GM19438 (cell line): ENCODE results near the gene DCST2.

Experiments
- ATAC-seq: cut with Tn5 transposase; IDR thresholded peaks from one replicate; pipeline ENCODE4 v1.9.1; 2021; ENCODE audit warnings: low read depth; ENCODE audit not compliant: unreplicated experiment

DCST2 gene

DNA sequence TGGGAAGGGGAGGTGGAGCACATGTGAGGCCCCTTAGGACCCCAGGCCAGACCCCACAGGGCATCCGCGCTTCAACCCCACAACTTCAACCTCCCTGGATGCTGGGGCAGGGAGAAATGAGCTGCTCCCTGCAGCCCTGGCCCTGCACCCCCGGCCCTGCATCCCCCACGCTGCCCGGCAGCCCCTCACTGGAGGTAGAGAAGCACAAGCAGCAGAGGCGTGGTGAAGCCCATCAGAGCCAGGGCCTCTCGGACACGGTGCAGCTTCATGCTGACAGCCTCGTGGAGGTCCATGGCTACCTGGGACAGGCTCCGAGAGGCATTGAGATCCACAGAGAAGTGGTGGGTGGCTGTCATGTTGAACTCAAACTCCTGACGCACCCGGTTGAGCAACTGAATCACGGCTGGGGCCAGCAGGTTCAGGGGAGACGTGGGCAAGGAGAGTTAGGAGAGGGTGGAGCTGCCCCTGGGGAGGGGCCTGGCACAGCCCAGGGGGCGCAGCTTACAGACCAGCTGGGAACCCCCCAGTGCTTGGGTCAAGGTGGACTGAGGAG, 3.3 kb downstream of the DCST2 start:
- ATAC-seq = no peak

DNA sequence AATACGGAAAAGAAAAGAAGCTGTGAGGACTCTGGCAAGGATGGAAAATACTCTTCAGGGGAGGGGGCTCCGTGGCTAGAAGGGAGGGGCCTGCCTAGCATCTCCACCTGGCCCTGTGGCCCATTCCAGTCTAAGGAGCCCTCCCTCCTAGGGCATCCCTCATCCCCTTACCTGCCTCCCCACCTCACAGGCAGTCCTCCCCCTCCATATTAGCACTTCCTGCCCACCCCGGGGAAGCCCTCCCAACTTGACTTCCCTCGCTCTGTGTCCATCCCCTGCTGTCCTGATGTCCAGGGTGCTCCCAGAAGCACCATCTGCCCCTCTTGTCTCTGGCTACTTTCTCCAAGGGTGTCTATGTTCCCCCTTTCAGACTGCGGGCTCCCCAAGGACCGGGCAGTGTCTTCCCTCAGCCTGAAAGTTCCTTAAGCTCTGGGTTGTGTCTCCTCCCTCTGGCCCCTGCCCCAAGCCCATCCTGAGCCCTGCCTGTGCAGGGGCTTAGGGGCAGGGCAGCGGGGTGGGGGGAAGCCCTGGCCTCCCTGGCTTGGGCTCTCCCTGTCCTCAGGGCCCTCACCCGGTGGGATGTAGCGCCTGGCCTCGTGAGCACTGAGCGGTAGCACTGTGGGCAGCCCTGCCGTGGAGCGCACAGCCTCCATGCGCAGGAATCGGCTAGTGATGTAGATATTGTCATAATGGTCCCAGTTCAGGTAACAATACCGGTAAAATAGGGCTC, 3.9 kb downstream of the DCST2 start:
- no peak for ATAC-seq

DNA sequence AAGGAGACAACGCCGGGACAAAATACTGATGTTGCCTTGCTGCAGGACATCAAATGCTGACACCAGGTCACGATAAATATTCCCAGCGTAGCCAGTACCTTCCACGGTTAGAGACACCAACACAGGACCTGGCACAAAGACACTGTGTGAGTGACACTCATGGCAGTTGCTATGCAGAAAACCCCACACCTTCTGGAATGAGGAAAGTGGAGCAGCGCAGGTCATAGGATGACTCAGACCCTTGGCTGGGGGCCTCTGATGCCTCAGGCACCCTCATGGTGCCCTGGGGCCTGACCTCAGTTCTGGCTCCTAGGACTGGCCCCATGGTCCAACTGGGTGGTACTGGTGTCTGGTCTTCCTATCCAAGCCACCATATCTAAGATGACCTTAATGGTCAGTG, 7.0 kb downstream of the DCST2 start:
- no peak for ATAC-seq

DNA sequence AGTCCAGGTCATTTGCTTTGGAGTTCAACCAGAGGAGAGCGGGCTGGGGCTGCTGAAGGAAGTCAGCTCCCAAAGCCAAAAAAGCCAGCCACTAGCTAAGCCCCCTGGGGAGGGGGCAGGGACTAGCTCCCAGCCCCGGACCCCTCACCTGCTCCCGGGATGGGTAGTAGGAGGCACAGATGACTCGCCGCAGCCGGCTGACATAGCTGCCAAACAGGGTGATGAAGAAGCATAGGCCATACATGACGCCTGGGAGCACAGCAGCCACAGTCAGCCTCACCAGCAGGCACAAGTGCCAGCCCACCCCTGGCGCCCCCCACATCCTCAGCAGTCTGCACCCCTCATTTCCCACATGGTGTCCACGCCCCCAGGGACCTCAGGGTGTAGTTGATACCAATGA, 7.4 kb downstream of the DCST2 start:
- ATAC-seq = no peak

DNA sequence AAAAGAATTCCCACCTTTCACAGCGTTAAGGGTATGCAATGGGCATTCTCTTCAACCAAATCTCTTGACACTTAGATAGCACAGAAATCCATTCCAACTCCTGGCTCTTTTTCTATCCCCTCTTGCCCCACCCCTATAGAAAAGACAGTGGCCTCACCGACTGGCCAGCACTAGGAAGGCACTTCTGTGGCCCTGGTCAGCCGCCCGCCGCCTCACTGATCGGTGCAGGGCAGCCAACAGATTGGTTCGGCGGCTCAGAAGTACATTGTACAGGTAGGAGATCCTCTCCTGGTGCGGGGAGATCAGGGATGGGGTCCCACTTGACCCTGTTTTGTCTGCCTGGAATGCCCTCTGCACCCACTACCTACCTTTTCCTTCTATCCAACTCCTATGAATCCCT, 9.3 kb downstream of the DCST2 start:
- no peak for ATAC-seq

DNA sequence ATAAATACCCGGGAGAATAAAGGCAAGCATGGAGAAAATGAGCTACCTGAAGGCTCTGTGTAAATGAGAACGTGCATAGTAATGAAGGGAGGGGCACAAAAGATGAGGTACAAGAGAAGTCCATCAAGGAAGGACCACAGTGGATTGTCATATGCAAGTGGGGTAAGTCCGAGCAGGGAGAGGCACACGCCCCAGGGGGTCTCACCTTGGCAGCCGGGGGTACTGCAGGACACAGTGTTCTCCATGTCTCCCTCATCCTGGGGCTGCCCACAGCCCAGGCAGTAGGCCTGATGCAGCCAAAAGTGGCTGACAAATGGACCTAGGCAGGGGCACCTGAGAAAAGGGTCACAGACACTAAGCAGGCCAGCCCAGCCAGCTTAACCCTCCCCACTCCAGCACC, 10.0 kb downstream of the DCST2 start:
- no peak for ATAC-seq

DNA sequence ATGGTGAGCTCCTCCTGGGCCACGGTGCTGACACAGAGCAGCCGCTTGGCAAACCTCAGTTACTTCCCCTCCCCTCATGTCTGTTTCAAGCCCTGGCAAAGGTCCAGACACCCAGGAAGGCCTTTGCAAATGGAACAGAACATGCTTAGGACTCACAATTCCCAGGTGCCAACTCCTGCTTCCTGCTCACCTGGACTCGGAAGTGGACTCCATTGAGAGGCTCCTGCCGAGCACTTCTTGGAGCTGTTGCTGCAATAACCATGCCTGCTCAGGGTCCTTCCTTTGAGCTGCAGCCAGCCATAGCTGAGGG, 10.7 kb downstream of the DCST2 start:
- ATAC-seq = no peak

DNA sequence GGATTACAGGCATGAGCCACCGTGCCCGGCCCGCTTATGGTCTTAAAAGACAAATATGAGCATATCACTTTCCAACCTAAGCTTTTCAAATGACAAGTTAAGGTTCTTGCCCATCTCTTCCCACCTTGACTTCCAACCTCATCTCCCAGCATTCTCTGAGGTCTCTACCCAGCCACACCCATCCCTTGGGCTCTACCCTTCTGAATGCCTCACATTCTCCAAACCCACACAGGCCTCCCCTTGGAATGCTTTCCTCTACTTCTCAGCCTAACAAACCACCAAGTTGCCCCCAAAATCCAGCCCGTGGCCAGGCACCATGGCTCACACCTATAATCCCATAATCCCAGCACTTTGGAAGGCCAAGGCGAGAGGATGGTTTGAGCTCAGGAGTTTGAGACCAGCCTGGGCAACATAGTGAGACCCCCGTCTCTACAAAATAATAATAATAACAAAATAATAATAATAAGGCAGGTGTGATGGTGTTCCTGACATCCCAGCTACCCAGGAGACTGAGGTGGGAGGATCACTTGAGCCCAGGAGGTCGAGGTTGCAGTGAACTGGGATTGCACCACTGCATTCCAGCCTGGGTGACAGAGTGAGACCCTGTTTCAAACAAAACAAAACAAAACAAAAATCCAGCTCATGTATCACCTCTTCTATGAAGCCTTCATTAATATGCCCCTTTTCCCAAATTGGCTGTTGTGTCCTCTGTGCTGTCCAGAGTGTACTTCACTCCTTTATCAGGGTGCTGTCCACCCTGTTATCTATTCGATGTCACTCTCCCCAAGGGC, 11.2 kb downstream of the DCST2 start:
- ATAC-seq = no peak

DNA sequence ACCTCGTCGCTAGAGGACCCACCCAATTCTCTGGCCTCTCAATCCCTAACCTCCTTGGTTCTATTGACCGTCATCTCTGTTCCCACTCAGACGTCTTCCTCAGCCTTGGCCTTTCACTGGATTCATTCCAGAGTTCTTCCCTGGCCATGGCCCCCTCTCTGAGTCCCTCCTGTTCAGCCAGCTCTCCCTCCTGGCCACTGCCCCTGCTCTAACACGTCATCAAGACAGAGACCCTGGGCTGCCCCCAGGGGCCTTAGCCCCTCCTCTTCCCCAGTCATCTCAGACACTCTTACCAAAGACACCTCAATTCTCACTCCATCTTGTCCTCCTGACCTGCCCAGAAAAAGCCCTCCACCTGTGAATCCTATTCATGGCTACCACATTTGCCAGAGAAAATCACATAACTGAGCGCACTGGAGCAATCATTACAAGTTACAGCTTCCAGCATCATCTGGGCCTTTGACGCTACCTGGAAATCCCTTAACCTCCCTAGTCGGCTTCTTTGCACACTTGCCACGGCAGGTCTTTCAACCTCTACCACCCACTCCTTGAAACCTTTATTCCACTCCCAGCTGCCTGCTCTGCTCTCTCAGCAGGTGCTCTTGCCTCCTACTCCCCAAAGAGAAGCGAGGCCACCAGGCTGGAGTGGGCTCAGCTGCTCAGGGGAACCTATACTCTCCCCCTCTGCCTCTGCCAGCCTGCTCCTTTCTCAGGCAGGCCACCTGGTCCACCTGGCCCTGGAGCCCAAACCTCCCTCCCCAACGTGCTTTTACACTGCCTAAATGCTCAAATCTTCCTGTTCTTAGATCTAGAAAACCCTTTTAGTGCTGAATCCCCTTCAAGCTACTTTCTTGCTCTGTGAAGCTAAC, 14.0 kb downstream of the DCST2 start:
- ATAC-seq = no peak

DNA sequence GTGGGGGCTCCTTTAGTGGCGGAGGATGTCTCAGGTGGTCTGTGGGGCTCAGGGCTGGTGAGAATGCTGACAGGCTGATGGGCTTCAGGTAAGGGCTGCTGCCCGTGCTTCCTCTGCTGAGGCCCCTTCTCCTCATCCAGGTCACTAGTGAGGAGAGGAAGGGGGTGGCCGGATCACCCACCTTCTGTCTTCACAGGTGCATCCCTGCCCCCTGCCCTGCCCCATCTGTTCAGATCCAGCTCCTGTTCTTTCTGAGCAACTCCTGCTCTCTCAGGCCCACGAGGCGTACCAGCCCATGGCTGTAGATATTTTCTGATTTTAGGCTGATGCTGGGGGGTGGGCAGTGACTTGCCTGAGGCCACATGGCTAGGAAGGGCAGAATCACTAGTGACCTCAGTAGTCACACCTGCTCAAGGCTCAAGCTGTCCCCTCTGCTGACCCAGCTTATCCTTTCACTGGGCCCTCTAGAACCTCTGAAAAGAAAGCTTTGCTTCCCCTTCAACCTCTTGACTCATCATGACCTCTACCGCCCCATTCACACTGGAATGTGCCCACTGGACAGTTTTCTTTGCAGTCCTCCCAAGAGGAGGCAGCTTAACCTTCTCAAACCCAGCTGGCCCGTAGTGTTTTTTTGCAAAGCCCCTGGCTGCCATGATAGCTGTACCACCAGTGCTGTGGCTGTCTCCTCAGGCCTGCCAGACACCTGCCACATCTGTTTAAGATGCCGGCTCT, 14.8 kb downstream of the DCST2 start:
- no peak for ATAC-seq

DNA sequence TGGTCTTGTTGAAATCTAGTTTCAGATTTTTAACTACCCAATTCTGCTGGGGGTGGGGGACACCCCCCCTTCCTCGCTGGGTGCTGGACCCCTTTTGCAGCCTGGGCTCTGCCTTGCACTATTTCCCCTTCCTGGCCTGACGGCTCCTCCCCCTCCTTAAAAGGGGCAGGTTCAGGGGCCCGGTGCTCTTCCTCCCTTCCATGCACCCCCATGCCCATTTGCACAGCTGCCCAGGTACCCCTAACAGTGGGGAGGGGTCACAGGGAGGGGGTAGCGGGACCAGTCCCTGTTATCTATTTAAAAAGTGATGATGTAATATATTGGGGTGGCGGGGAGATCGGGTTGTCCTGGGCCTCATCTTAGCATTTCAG, 15.7 kb downstream of the DCST2 start:
- ATAC-seq = no peak

DNA sequence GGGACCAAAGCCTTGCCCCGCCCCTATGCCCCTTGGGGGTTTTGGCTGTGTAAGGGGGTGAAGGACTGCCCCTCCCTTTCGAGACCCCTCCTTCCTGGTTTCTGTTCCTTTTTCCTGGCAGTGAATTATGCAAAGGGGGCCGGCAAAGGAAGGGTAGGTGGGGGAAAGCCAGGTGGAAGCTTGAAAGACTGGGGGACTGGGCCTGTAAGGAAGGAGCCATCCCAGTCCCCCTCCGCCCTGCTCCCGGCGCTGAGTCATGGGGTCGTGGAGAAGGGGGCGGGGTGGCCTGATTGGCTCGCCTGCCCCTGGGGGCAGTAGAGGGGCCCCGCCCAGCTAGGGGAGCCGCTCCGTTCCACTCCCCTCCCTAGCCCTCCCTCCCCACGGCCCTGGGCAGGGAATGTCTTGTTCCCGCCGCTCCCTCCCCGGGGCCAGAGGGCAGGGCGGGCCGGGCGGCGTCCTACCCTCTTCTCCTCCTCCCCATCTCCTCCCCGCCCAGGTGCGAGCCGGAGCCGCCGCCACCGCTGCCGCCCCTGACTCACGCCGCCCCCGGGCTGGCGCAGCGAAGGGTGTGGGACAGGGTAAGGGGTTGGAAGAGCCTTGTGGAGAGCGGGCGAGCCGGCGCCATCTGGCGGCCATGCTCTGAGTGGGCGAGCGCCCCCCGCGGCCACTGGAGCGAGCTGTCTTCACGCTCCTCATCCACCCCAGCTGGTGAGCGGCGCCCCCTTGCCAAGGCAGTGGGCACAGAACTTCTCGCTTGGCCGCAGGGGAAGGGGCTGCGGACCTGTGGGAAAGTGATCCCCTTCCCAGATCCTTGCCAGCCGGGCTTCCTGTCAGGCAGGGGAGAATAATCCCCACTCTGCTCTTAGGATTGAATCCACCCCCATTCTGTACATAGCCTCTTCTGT, 16.3 kb downstream of the DCST2 start:
- ATAC-seq = peak; percentile 71

DNA sequence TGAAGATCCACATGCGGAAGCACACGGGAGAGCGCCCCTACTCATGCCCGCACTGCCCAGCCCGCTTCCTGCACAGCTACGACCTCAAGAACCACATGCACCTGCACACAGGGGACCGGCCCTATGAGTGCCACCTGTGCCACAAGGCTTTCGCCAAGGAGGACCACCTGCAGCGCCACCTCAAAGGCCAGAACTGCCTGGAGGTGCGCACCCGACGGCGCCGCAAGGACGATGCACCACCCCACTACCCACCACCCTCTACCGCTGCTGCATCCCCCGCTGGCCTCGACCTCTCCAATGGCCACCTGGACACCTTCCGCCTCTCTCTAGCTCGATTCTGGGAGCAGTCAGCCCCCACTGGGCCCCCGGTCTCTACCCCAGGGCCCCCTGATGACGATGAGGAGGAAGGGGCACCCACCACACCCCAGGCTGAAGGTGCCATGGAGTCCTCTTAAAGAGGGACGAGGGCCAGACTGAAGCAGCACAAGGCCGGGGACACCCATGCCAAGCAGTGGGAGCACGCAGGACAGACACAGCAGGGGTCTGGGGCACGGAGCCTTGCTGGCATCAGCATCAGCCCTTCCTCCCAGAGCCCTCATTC, 17.2 kb downstream of the DCST2 start:
- no peak for ATAC-seq

DNA sequence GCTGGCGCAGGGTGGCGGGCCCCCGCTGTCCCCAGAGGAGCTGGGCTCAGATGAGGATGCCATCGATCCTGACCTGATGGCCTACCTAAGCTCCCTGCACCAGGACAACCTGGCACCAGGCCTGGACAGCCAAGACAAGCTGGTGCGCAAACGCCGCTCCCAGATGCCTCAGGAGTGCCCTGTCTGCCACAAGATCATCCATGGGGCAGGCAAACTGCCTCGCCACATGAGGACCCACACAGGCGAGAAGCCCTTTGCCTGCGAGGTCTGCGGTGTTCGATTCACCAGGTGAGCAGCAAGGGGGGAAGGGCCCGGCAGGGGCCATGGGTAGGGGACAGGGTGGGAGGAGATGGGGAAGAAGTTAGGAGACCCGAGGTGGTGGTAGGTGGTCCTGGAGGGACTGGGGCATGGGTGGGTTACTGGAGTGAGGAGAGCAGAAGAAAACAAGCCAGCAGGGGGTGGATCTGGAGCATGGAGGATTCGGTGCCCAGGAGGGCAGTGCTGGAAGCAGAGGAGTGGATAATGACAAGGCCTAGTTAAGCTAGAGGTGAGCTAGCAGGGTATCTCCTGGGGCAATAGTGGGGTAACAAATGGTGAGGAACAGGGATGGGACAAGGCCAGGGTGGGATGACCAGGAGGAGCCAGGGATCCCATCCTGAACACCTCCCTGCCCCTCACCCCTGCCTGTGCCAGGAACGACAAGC, 17.9 kb downstream of the DCST2 start:
- ATAC-seq = no peak

DNA sequence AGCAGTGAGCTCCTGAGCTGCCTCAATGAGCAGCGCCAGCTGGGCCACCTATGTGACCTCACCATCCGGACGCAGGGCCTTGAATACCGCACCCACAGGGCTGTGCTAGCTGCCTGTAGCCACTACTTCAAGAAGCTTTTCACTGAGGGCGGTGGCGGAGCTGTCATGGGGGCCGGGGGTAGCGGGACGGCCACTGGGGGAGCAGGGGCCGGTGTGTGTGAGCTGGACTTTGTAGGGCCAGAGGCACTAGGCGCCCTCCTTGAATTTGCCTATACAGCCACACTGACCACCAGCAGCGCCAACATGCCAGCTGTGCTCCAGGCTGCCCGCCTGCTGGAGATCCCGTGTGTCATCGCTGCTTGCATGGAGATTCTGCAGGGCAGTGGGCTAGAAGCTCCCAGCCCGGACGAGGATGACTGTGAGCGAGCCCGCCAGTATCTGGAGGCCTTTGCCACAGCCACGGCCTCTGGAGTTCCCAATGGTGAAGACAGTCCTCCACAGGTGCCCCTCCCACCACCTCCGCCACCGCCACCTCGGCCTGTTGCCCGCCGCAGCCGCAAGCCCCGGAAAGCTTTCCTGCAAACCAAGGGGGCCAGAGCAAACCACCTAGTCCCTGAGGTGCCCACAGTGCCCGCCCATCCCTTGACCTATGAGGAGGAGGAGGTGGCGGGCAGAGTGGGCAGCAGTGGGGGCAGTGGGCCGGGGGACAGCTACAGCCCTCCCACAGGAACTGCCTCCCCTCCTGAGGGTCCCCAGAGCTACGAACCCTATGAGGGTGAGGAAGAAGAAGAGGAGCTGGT, 18.7 kb downstream of the DCST2 start:
- ATAC-seq = no peak

DNA sequence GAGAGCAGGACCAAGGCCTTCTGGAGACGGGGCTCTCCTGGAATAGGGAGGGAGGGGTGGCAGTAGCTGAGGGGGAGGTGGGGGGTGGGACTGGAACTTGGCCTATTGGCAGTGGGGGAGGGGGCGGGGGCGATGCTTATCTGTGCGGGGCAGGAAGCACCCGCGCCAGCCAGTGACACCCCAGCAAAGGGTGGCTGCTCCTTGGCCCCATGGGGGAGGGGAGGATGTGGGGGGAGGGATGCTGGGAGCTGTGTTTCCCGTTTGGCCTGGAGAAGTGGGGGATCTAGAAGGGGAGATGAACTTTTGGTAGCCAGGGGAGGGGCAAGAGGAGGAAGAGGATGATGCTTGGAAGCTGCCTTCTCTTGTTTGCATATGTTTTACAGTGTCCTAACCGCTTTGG, 19.9 kb downstream of the DCST2 start:
- ATAC-seq = no peak

DNA sequence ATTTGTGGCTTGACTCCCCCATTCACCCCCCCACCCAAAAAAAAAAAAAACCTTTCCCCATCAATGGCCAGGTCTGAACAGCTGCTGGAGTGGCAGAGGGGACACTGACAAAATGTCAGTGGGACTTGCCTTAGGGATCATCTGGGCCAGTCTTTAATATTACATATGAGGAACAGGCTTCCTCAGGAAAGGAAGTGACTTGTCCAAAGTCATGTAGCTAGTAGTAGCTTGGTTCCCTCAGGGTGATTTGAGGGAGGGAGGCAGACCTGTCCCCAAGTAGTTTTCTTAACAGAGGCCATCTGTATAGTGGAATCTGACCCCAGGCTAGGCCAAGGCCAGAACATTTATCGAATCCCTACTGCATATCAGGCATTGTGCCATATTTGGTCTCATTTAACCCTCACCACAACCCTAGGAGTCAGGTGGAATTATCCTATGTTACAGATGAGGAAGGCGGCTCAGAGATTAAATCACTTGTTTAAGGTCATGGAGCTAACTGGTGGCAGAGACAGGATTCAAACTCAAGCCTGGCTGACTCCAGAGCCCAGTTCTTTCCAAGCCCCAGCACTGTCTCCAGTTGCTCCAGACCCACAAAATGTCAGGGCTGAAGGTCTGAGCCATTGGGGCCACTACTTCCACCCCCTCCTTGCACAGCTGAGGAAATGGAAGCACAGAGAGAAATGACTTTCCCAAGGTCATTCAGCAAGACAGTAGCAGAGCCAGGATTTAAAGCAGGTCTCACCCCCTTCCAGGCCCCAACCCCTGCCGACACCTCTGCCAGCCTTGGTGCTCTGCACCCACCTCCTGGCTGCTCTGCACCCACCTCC, 20.6 kb downstream of the DCST2 start:
- ATAC-seq = no peak
